Mesenchymal stem cell (in vitro differentiated cells and primary cell): ENCODE data around the gene CFDP1.

Experiments
- DNase-seq: peaks from one replicate; pipeline ENCODE4 v3.0.0-alpha.2; 2013
- H2AFZ ChIP-seq: one replicate; pipeline ENCODE4 v1.6.1; 2013; ENCODE audit warnings: low read depth, mild to moderate bottlenecking, control low read depth, inconsistent platforms, low read length, moderate library complexity
- H2AK5ac ChIP-seq: 2 replicates; pipeline ENCODE4 v1.6.1; 2013; ENCODE audit warnings: low read length, moderate library complexity, mild to moderate bottlenecking, inconsistent platforms; ENCODE audit not compliant: severe bottlenecking
- H2BK120ac ChIP-seq: one replicate; pipeline ENCODE4 v1.6.1; 2013; ENCODE audit warnings: low read depth, mild to moderate bottlenecking, inconsistent platforms, low read length, moderate library complexity
- H2BK12ac ChIP-seq, 2 experiments: one replicate each; pipeline ENCODE4 v1.6.1; 2013; ENCODE audit warnings: inconsistent platforms in 2 of 2, low read length in 2 of 2, mild to moderate bottlenecking in 2 of 2, moderate library complexity in 2 of 2, control low read depth in 1 of 2
- H2BK15ac ChIP-seq: one replicate; pipeline ENCODE4 v1.6.1; 2013; ENCODE audit warnings: mild to moderate bottlenecking, low read depth, inconsistent platforms; ENCODE audit not compliant: poor library complexity, severe bottlenecking
- H2BK5ac ChIP-seq: 2 replicates; pipeline ENCODE4 v1.6.1; 2013; ENCODE audit warnings: low read depth, mild to moderate bottlenecking, low read length, control low read depth, inconsistent platforms; ENCODE audit not compliant: poor library complexity, severe bottlenecking
- H3K14ac ChIP-seq, 2 experiments: one replicate each; pipeline ENCODE4 v1.6.1; 2013; ENCODE audit warnings: inconsistent platforms in 2 of 2, low read length in 2 of 2, control low read depth in 1 of 2, mild to moderate bottlenecking in 1 of 2, moderate library complexity in 1 of 2
- H3K18ac ChIP-seq, 2 experiments: one replicate each; pipeline ENCODE4 v1.6.1; 2013; ENCODE audit warnings: inconsistent platforms in 2 of 2, low read length in 2 of 2, control low read depth in 1 of 2, low read depth in 1 of 2, mild to moderate bottlenecking in 1 of 2
- H3K23ac ChIP-seq, 2 experiments: one replicate each; pipeline ENCODE4 v1.6.1; 2013; ENCODE audit warnings: inconsistent platforms in 2 of 2, low read length in 2 of 2, mild to moderate bottlenecking in 2 of 2, moderate library complexity in 2 of 2, control low read depth in 1 of 2
- H3K27ac ChIP-seq: 2 replicates; pipeline ENCODE4 v1.5.1; 2013; ENCODE audit warnings: mild to moderate bottlenecking, moderate library complexity, low read length, control low read depth, inconsistent platforms; ENCODE audit not compliant: poor library complexity, severe bottlenecking
- H3K27me3 ChIP-seq, 2 experiments: 2 replicates each; pipeline versions ENCODE4 v1.6.1 to v1.7.0; 2013; ENCODE audit warnings: low read length in 2 of 2, mild to moderate bottlenecking in 2 of 2, moderate library complexity in 2 of 2, control low read depth in 1 of 2, inconsistent platforms in 1 of 2; ENCODE audit not compliant: control insufficient read depth in 1 of 2, insufficient read depth in 1 of 2
- H3K36me3 ChIP-seq, 2 experiments: 2 replicates each; pipeline versions ENCODE4 v1.6.1 to v1.7.0; 2013; ENCODE audit warnings: low read length in 2 of 2, control low read depth in 1 of 2, inconsistent platforms in 1 of 2, low read depth in 1 of 2, mild to moderate bottlenecking in 1 of 2; ENCODE audit not compliant: insufficient read depth in 2 of 2, control insufficient read depth in 1 of 2
- H3K4ac ChIP-seq, 2 experiments: one replicate each; pipeline ENCODE4 v1.6.1; 2013; ENCODE audit warnings: inconsistent platforms in 2 of 2, low read length in 2 of 2, mild to moderate bottlenecking in 2 of 2, moderate library complexity in 2 of 2, control low read depth in 1 of 2, low read depth in 1 of 2
- H3K4me1 ChIP-seq: 2 replicates; pipeline ENCODE4 v1.6.1; 2013; ENCODE audit warnings: low read depth, low read length, control low read depth; ENCODE audit not compliant: control insufficient read depth, insufficient read depth
- H3K4me2 ChIP-seq: 2 replicates; pipeline ENCODE4 v1.6.1; 2013; ENCODE audit warnings: low read length, mild to moderate bottlenecking, inconsistent platforms; ENCODE audit not compliant: poor library complexity, severe bottlenecking
- H3K4me3 ChIP-seq, 2 experiments: 2 replicates each; pipeline versions ENCODE4 v1.5.1 to v1.7.0; 2013; ENCODE audit warnings: low read length in 2 of 2, mild to moderate bottlenecking in 2 of 2, control low read depth in 1 of 2, low read depth in 1 of 2; ENCODE audit not compliant: insufficient read depth in 1 of 2
- H3K79me1 ChIP-seq: replicated peaks from 2 replicates; pipeline ENCODE4 v1.6.1; 2013; ENCODE audit warnings: mild to moderate bottlenecking, control low read depth, low read length, inconsistent platforms; ENCODE audit not compliant: poor library complexity, severe bottlenecking
- H3K9ac ChIP-seq: 2 replicates; pipeline ENCODE4 v1.7.0; 2013; ENCODE audit warnings: mild to moderate bottlenecking, low read length, moderate library complexity
- H3K9me3 ChIP-seq: 2 replicates; pipeline ENCODE4 v1.7.0; 2013; ENCODE audit warnings: mild to moderate bottlenecking, low read length; ENCODE audit not compliant: control insufficient read depth
- H4K8ac ChIP-seq: one replicate; pipeline ENCODE4 v1.6.1; 2013; ENCODE audit warnings: inconsistent platforms, mild to moderate bottlenecking, low read length, moderate library complexity
- H4K91ac ChIP-seq: one replicate; pipeline ENCODE4 v1.6.1; 2013; ENCODE audit warnings: mild to moderate bottlenecking, low read length, inconsistent platforms
- WGBS: methylation state at CpG from one replicate; pipeline ENCODE4 v1.1.7; 2013; ENCODE audit warnings: mixed read lengths; 5-methylcytosine and 5-hydroxymethylcytosine counted together

The CFDP1 gene

GRCh38 chr16:75364286-75364791 lies 69.0 kb downstream of the CFDP1 start:
- Histone ChIP-seq H3K27ac (no peak overlapping the region), H2BK15ac (no peak overlapping the region), H3K27me3 (no peaks in the 10 kb centered on the region), H2BK120ac (no peak overlapping the region), H3K4me1 (no peaks in the 10 kb centered on the region), H3K4ac (no peak overlapping the region), H4K91ac (no peak overlapping the region), H4K8ac (no peak overlapping the region), H3K23ac (no peak overlapping the region), H3K9ac (no peak overlapping the region), H3K9me3 (no peaks in the 10 kb centered on the region), H2BK12ac (no peak overlapping the region), H3K36me3 (peaks cover 6 to 17% of the 10 kb centered on the region in 2 experiments), H3K14ac (no peak overlapping the region), H3K4me3 (no peak overlapping the region), H2AK5ac (no peak overlapping the region), H3K18ac (no peak overlapping the region), H3K4me2 (no peak overlapping the region), H2AFZ (no peak overlapping the region), H3K79me1 (peaks cover 12% of the 10 kb centered on the region), H2BK5ac (no peak overlapping the region)
- DNase-seq: no peak
- 65% methylated on average over 2 of the region's 2 CpGs for WGBS

GRCh38 chr16:75362846-75363245 lies 70.5 kb downstream of the CFDP1 start:
- WGBS: 73% methylated on average over 1 of the region's 3 CpGs
- no peak overlapping the region for H3K23ac ChIP-seq
- no peak overlapping the region for H2AK5ac ChIP-seq
- H3K4me2 ChIP-seq: no peak overlapping the region
- no peak overlapping the region for H4K91ac ChIP-seq
- no peaks in the 10 kb centered on the region for H3K4me1 ChIP-seq
- no peak overlapping the region for H3K4ac ChIP-seq
- no peak overlapping the region for H3K4me3 ChIP-seq
- no peak overlapping the region for H2BK5ac ChIP-seq
- no peak overlapping the region for H3K9ac ChIP-seq
- DNase-seq: no peak
- H4K8ac ChIP-seq: no peak overlapping the region
- H3K27me3 ChIP-seq: no peaks in the 10 kb centered on the region
- no peak overlapping the region for H2BK120ac ChIP-seq
- no peak overlapping the region for H2BK15ac ChIP-seq
- H3K14ac ChIP-seq: no peak overlapping the region
- H2BK12ac ChIP-seq: no peak overlapping the region
- peaks cover 12% of the 10 kb centered on the region for H3K79me1 ChIP-seq
- peaks cover 6 to 13% of the 10 kb centered on the region in 2 experiments for H3K36me3 ChIP-seq
- H2AFZ ChIP-seq: no peak overlapping the region
- H3K9me3 ChIP-seq: no peaks in the 10 kb centered on the region
- no peak overlapping the region for H3K18ac ChIP-seq
- H3K27ac ChIP-seq: no peak overlapping the region

GRCh38 chr16:75361936-75362335 lies 71.4 kb downstream of the CFDP1 start:
- Histone ChIP-seq H4K8ac (no peak overlapping the region), H2AK5ac (no peak overlapping the region), H3K14ac (no peak overlapping the region), H2BK12ac (no peak overlapping the region), H3K4me3 (no peak overlapping the region), H3K36me3 (peaks cover 6 to 13% of the 10 kb centered on the region in 2 experiments), H2AFZ (no peak overlapping the region), H3K79me1 (peaks cover 14% of the 10 kb centered on the region), H3K23ac (no peak overlapping the region), H3K18ac (no peak overlapping the region), H3K4me2 (no peak overlapping the region), H2BK120ac (no peak overlapping the region), H3K4ac (no peak overlapping the region), H2BK5ac (no peak overlapping the region), H2BK15ac (no peak overlapping the region), H3K4me1 (no peaks in the 10 kb centered on the region), H3K27ac (no peak overlapping the region), H3K9me3 (no peaks in the 10 kb centered on the region), H3K27me3 (no peaks in the 10 kb centered on the region), H3K9ac (no peak overlapping the region), H4K91ac (no peak overlapping the region)
- WGBS: 95% methylated on average over 5 of the region's 5 CpGs
- DNase-seq: no peak

- Histone ChIP-seq H3K4me1 (no peaks in the 10 kb centered on the region), H2AFZ (no peak overlapping the region), H3K27ac (no peak overlapping the region), H3K4me2 (no peak overlapping the region), H2AK5ac (no peak overlapping the region), H4K91ac (no peak overlapping the region), H2BK5ac (no peak overlapping the region), H3K9ac (no peak overlapping the region), H2BK120ac (no peak overlapping the region), H3K79me1 (peaks cover 4% of the 10 kb centered on the region), H3K9me3 (no peaks in the 10 kb centered on the region), H4K8ac (no peak overlapping the region), H3K27me3 (no peaks in the 10 kb centered on the region), H2BK15ac (no peak overlapping the region), H2BK12ac (no peak overlapping the region), H3K14ac (no peak overlapping the region), H3K36me3 (peaks cover 3 to 16% of the 10 kb centered on the region in 2 experiments), H3K23ac (no peak overlapping the region), H3K4ac (no peak overlapping the region), H3K4me3 (no peak overlapping the region), H3K18ac (no peak overlapping the region)
- no peak for DNase-seq
- 97% methylated on average over 2 of the region's 3 CpGs for WGBS
Observed at GRCh38 chr16:75354170-75354569, 79.1 kb downstream of the CFDP1 start.
